ENCODE results near the gene BTBD9.

The BTBD9 gene

DNA sequence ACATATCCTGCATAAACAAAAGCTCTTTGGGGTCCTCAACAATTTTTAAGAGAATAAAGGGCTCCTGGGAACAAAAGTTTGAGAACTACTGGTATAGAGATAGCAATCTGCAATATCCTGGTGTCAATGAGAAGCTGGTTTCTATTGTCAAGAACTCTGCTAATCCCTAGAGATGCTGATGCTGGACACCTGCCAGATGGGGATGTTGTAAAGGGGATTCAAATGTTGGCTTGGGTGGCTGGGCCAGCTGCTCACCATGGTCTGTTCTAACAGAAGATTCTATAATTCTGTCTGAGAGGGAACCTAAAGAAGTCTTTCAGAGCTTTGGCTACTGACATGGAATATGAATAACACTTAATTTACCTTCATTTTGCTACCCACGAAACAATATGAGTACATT is 137.8 kb downstream of the BTBD9 start:
- H2BK15ac ChIP-seq (replicated peaks; ENCODE audit: low read depth) = no peak overlapping the region
- H4K8ac ChIP-seq (ENCODE audit: low read depth, low read length) = no peak overlapping the region
- H3K23ac ChIP-seq (ENCODE audit: low read length) = no peak overlapping the region
- H3K4me1 ChIP-seq (ENCODE audit: control insufficient read depth, low read depth, low read length) = peaks cover 6% of the 10 kb centered on the region
- no peaks in the 10 kb centered on the region for H3K79me2 ChIP-seq (ENCODE audit: control insufficient read depth, insufficient read depth, low read length)
- no peak overlapping the region for H3K9ac ChIP-seq (ENCODE audit: low read length)
- no peak overlapping the region for H4K5ac ChIP-seq (ENCODE audit: low read length)
- no CpG with 5 or more reads among the region's 1 CpG for WGBS (ENCODE audit: extremely low coverage, insufficient coverage, low lambda C conversion rate)
- H3K4ac ChIP-seq (ENCODE audit: low read depth, low read length) = no peak overlapping the region
- DNase-seq = no peak
- no peak overlapping the region for H3K4me3 ChIP-seq (ENCODE audit: low read length)
- H3K18ac ChIP-seq (ENCODE audit: low read length) = no peak overlapping the region
- H3K56ac ChIP-seq (ENCODE audit: low read length) = no peak overlapping the region
- H2BK120ac ChIP-seq (ENCODE audit: low read depth, low read length) = no peak overlapping the region
- H3K79me1 ChIP-seq (ENCODE audit: low read length) = no peaks in the 10 kb centered on the region
- no peak overlapping the region for H3K4me2 ChIP-seq (ENCODE audit: low read length)
- H2BK5ac ChIP-seq (ENCODE audit: low read length) = no peak overlapping the region
- no peaks in the 10 kb centered on the region for H3K27me3 ChIP-seq (ENCODE audit: insufficient read depth, low read length, poor library complexity)
- no peaks in the 10 kb centered on the region for H3K36me3 ChIP-seq (ENCODE audit: control insufficient read depth, insufficient read depth, low read length)
- no peak overlapping the region for H2AK5ac ChIP-seq (ENCODE audit: low read length)
- no peak overlapping the region for H3K27ac ChIP-seq (ENCODE audit: low read depth, low read length)

DNA sequence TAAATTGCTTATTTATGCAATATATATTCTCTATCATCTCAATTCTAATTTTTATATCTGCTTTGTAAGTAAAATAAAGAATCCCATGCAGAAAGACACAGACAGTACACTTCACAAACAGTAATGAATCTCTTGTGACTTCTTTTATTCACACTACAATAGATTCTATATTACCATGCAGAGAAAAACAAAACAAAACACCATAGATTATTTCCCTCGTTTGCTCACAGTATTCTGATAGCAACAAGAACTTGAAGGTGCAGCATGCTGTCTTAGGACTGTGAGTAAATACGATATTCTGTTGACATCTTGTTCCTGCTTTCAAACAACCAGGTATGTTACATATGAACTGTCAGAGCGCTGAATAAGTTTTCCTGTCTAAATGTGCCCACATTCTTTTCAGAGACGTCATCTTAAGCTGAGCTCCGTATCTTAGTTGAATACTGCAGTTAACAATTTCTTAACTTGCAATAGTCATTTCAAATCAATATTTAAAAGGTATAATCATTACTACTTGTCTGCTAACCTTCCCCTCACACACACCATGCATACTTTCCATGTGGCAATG is 140.1 kb downstream of the BTBD9 start:
- Histone ChIP-seq H2BK120ac (ENCODE audit: low read depth, low read length) (no peak overlapping the region), H4K5ac (ENCODE audit: low read length) (no peak overlapping the region), H3K27ac (ENCODE audit: low read depth, low read length) (no peak overlapping the region), H2BK5ac (ENCODE audit: low read length) (no peak overlapping the region), H4K8ac (ENCODE audit: low read depth, low read length) (no peak overlapping the region), H3K9ac (ENCODE audit: low read length) (no peak overlapping the region), H3K23ac (ENCODE audit: low read length) (no peak overlapping the region), H3K18ac (ENCODE audit: low read length) (no peak overlapping the region), H3K4me3 (ENCODE audit: low read length) (no peak overlapping the region), H2BK15ac (replicated peaks; ENCODE audit: low read depth) (no peak overlapping the region), H3K4me1 (ENCODE audit: control insufficient read depth, low read depth, low read length) (peaks cover 6% of the 10 kb centered on the region), H3K56ac (ENCODE audit: low read length) (no peak overlapping the region), H2AK5ac (ENCODE audit: low read length) (no peak overlapping the region), H3K27me3 (ENCODE audit: insufficient read depth, low read length, poor library complexity) (no peaks in the 10 kb centered on the region), H3K79me1 (ENCODE audit: low read length) (no peaks in the 10 kb centered on the region), H3K4ac (ENCODE audit: low read depth, low read length) (no peak overlapping the region), H3K4me2 (ENCODE audit: low read length) (no peak overlapping the region), H3K79me2 (ENCODE audit: control insufficient read depth, insufficient read depth, low read length) (no peaks in the 10 kb centered on the region), H3K36me3 (ENCODE audit: control insufficient read depth, insufficient read depth, low read length) (no peaks in the 10 kb centered on the region)
- DNase-seq = no peak
- no CpG with 5 or more reads among the region's 5 CpGs for WGBS (ENCODE audit: extremely low coverage, insufficient coverage, low lambda C conversion rate)

DNA sequence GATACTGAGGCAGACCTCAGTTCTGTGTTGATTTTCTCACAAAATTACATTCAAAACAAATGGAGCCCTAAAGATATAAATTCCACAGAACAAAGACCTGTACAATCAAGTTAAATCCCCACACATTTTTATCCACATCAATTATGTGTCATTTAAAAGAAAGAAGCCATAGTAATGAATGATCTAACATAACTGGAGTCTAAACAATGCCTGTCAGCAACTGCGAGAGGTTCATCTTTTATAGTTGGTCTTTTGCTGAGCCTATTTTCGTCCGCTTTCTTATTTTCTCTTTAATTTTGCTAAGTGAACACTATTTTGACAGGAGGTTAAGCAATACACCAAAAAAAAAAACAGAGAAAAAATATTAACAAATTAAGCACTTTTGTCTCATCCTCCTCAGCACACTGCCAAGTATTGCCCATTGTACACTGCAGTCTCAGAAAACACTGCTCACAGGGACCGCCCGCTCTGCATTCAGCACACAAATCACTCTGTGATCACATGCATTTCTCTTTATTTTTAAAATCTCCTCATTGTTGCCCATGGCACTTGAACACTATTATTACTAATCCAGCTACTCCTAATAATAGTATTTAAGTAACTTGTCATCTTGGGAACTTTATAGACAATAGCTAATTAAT is 140.8 kb downstream of the BTBD9 start:
- Histone ChIP-seq H2BK120ac (ENCODE audit: low read depth, low read length) (no peak overlapping the region), H3K79me2 (ENCODE audit: control insufficient read depth, insufficient read depth, low read length) (no peaks in the 10 kb centered on the region), H3K4me1 (ENCODE audit: control insufficient read depth, low read depth, low read length) (peaks cover 6% of the 10 kb centered on the region), H3K36me3 (ENCODE audit: control insufficient read depth, insufficient read depth, low read length) (no peaks in the 10 kb centered on the region), H3K56ac (ENCODE audit: low read length) (no peak overlapping the region), H3K27ac (ENCODE audit: low read depth, low read length) (no peak overlapping the region), H3K18ac (ENCODE audit: low read length) (no peak overlapping the region), H2AK5ac (ENCODE audit: low read length) (no peak overlapping the region), H3K4me2 (ENCODE audit: low read length) (no peak overlapping the region), H3K4me3 (ENCODE audit: low read length) (no peak overlapping the region), H3K79me1 (ENCODE audit: low read length) (no peaks in the 10 kb centered on the region), H2BK5ac (ENCODE audit: low read length) (no peak overlapping the region), H3K4ac (ENCODE audit: low read depth, low read length) (no peak overlapping the region), H3K27me3 (ENCODE audit: insufficient read depth, low read length, poor library complexity) (no peaks in the 10 kb centered on the region), H3K9ac (ENCODE audit: low read length) (no peak overlapping the region), H4K8ac (ENCODE audit: low read depth, low read length) (no peak overlapping the region), H2BK15ac (replicated peaks; ENCODE audit: low read depth) (no peak overlapping the region), H3K23ac (ENCODE audit: low read length) (no peak overlapping the region), H4K5ac (ENCODE audit: low read length) (no peak overlapping the region)
- DNase-seq = no peak
- no CpG with 5 or more reads among the region's 5 CpGs for WGBS (ENCODE audit: extremely low coverage, insufficient coverage, low lambda C conversion rate)

DNA sequence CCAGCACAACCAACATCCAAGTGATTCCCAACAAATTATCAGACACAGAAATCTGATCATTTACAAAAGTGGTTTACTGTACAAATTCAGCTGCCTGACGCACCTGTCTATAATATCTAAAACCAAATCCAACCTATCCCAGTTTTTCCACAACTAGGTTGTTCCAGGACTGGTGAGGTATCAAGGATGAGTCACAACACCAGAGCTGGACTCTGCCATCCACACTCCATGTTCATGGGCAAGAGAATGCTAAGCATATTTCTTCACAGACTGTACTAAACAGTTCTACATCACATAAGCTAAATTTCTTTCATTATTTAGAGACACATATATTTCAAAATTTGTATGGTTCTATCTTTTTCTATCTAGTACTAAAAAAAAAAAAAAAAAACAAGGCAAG is 141.6 kb downstream of the BTBD9 start:
- Histone ChIP-seq H3K27me3 (ENCODE audit: insufficient read depth, low read length, poor library complexity) (no peaks in the 10 kb centered on the region), H3K4me2 (ENCODE audit: low read length) (no peak overlapping the region), H2AK5ac (ENCODE audit: low read length) (no peak overlapping the region), H3K79me2 (ENCODE audit: control insufficient read depth, insufficient read depth, low read length) (no peaks in the 10 kb centered on the region), H3K4ac (ENCODE audit: low read depth, low read length) (no peak overlapping the region), H2BK15ac (replicated peaks; ENCODE audit: low read depth) (no peak overlapping the region), H4K8ac (ENCODE audit: low read depth, low read length) (no peak overlapping the region), H3K18ac (ENCODE audit: low read length) (no peak overlapping the region), H3K4me3 (ENCODE audit: low read length) (no peak overlapping the region), H3K79me1 (ENCODE audit: low read length) (no peaks in the 10 kb centered on the region), H3K56ac (ENCODE audit: low read length) (no peak overlapping the region), H3K9ac (ENCODE audit: low read length) (no peak overlapping the region), H3K23ac (ENCODE audit: low read length) (no peak overlapping the region), H2BK5ac (ENCODE audit: low read length) (no peak overlapping the region), H2BK120ac (ENCODE audit: low read depth, low read length) (no peak overlapping the region), H3K4me1 (ENCODE audit: control insufficient read depth, low read depth, low read length) (peaks cover 2% of the 10 kb centered on the region), H3K27ac (ENCODE audit: low read depth, low read length) (no peak overlapping the region), H4K5ac (ENCODE audit: low read length) (no peak overlapping the region), H3K36me3 (ENCODE audit: control insufficient read depth, insufficient read depth, low read length) (no peaks in the 10 kb centered on the region)
- WGBS (ENCODE audit: extremely low coverage, insufficient coverage, low lambda C conversion rate) = no CpG with 5 or more reads among the region's 1 CpG
- no peak for DNase-seq

DNA sequence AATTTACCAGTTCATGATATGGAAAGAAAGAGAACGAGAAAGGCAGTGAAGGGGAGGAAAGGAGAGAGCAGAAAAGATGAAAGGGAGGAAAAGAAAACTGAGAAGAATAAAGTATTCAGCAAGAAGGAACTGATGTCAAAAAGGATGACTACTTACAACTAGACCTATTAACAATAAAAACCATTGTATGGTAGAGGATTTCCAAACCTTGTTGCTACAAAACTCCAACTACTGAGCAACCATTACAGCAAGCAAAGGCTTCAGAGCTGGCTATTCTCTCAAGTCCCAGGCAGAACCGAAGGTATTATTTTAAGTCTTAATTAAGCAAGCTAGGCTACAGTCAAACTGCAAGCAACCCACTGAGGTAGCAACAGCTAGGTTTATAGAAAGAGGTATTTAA is 142.2 kb downstream of the BTBD9 start:
- no peak overlapping the region for H3K4ac ChIP-seq (ENCODE audit: low read depth, low read length)
- H3K36me3 ChIP-seq (ENCODE audit: control insufficient read depth, insufficient read depth, low read length) = no peaks in the 10 kb centered on the region
- peak overlapping the region; percentile 6 for H2BK120ac ChIP-seq (ENCODE audit: low read depth, low read length)
- H2BK5ac ChIP-seq (ENCODE audit: low read length) = no peak overlapping the region
- no peaks in the 10 kb centered on the region for H3K27me3 ChIP-seq (ENCODE audit: insufficient read depth, low read length, poor library complexity)
- no peaks in the 10 kb centered on the region for H3K4me1 ChIP-seq (ENCODE audit: control insufficient read depth, low read depth, low read length)
- H3K79me2 ChIP-seq (ENCODE audit: control insufficient read depth, insufficient read depth, low read length) = no peaks in the 10 kb centered on the region
- H3K9ac ChIP-seq (ENCODE audit: low read length) = no peak overlapping the region
- no CpG with 5 or more reads among the region's 2 CpGs for WGBS (ENCODE audit: extremely low coverage, insufficient coverage, low lambda C conversion rate)
- no peak overlapping the region for H3K4me3 ChIP-seq (ENCODE audit: low read length)
- H3K27ac ChIP-seq (ENCODE audit: low read depth, low read length) = no peak overlapping the region
- no peak overlapping the region for H2AK5ac ChIP-seq (ENCODE audit: low read length)
- no peaks in the 10 kb centered on the region for H3K79me1 ChIP-seq (ENCODE audit: low read length)
- H3K4me2 ChIP-seq (ENCODE audit: low read length) = no peak overlapping the region
- no peak overlapping the region for H2BK15ac ChIP-seq (replicated peaks; ENCODE audit: low read depth)
- H3K23ac ChIP-seq (ENCODE audit: low read length) = no peak overlapping the region
- H4K8ac ChIP-seq (ENCODE audit: low read depth, low read length) = no peak overlapping the region
- no peak for DNase-seq
- H3K56ac ChIP-seq (ENCODE audit: low read length) = no peak overlapping the region
- no peak overlapping the region for H4K5ac ChIP-seq (ENCODE audit: low read length)
- no peak overlapping the region for H3K18ac ChIP-seq (ENCODE audit: low read length)
